ENCODE data around the gene HYI. TPM values are rescaled to one million over a fixed set of nuclear protein-coding genes. Genes with fewer than 3 reads are reported as not detected.

HYI gene
- total RNA-seq, 1 donor from 2014 or later = 47.8 TPM

DNA sequence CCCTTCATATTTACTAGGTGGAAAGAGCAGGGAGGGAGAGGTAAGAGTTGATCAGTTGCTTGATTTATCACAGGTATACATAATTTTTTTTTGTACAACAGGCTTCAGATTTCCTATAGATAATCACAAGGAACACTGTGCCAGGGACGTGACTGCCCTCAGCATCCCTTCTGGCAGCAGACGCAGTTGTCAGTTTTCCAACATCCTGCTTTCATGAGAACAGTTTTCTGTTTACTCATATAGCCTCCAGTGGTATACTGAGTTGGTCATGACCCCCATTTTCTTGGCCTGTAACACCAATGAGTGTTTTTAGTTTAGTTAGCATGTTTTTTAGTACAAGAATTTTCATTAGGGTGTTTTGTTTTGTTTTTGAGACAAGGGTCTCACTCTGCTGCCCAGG lies 39.1 kb upstream of the HYI start:
- H3K27me3 Mint-ChIP-seq (ENCODE audit: unreplicated experiment) = no peaks in the 10 kb centered on the region
- peaks cover 9% of the 10 kb centered on the region for H3K4me1 Mint-ChIP-seq (ENCODE audit: unreplicated experiment)
- H3K27ac Mint-ChIP-seq (ENCODE audit: unreplicated experiment) = no peak overlapping the region
- H3K36me3 Mint-ChIP-seq (ENCODE audit: low read depth, unreplicated experiment) = no peaks in the 10 kb centered on the region
- DNase-seq (ENCODE audit: low spot score) = no peak
- H3K4me3 Mint-ChIP-seq (ENCODE audit: unreplicated experiment) = no peak overlapping the region
- TF ChIP-seq CTCF (IDR thresholded peaks at IDR 0.05; ENCODE audit: unreplicated experiment) = no peak
- H3K9me3 Mint-ChIP-seq (ENCODE audit: unreplicated experiment) = no peaks in the 10 kb centered on the region

GRCh38 chr1:43491061-43491460 lies 37.3 kb upstream of the HYI start:
- no peak overlapping the region for H3K27ac Mint-ChIP-seq (ENCODE audit: unreplicated experiment)
- no peaks in the 10 kb centered on the region for H3K27me3 Mint-ChIP-seq (ENCODE audit: unreplicated experiment)
- H3K36me3 Mint-ChIP-seq (ENCODE audit: low read depth, unreplicated experiment) = no peaks in the 10 kb centered on the region
- no peak for TF ChIP-seq CTCF (IDR thresholded peaks at IDR 0.05; ENCODE audit: unreplicated experiment)
- H3K4me1 Mint-ChIP-seq (ENCODE audit: unreplicated experiment) = peaks cover 9% of the 10 kb centered on the region
- no peak for DNase-seq (ENCODE audit: low spot score)
- H3K4me3 Mint-ChIP-seq (ENCODE audit: unreplicated experiment) = no peak overlapping the region
- H3K9me3 Mint-ChIP-seq (ENCODE audit: unreplicated experiment) = no peaks in the 10 kb centered on the region

GRCh38 chr1:43488165-43488564 lies 34.4 kb upstream of the HYI start:
- Mint-ChIP-seq H3K27ac (ENCODE audit: unreplicated experiment) (no peak overlapping the region), H3K27me3 (ENCODE audit: unreplicated experiment) (peaks cover 3% of the 10 kb centered on the region), H3K36me3 (ENCODE audit: low read depth, unreplicated experiment) (no peaks in the 10 kb centered on the region), H3K9me3 (ENCODE audit: unreplicated experiment) (no peaks in the 10 kb centered on the region), H3K4me1 (ENCODE audit: unreplicated experiment) (no peaks in the 10 kb centered on the region), H3K4me3 (ENCODE audit: unreplicated experiment) (no peak overlapping the region)
- no peak for DNase-seq (ENCODE audit: low spot score)
- no peak for TF ChIP-seq CTCF (IDR thresholded peaks at IDR 0.05; ENCODE audit: unreplicated experiment)

DNA sequence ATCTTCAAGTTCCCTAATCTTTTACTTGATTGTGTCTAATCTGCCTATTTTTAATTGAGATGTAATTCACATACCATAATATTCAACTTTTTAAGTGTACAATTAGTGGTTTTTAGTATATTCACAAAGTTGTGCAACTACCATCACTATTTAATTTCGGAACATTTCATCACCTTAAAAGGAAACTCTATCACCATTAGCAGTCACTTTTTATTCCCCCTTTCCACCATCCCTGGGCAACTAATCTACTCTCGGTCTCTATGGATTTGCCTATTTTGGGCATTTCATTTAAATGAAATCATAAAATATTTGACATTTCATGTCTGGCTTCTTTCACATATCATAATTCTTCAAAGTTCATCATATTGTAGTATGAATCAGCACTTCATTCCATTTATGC lies 30.6 kb upstream of the HYI start:
- Mint-ChIP-seq H3K4me1 (ENCODE audit: unreplicated experiment) (no peaks in the 10 kb centered on the region), H3K27ac (ENCODE audit: unreplicated experiment) (no peak overlapping the region), H3K27me3 (ENCODE audit: unreplicated experiment) (peaks cover 3% of the 10 kb centered on the region), H3K9me3 (ENCODE audit: unreplicated experiment) (no peaks in the 10 kb centered on the region), H3K36me3 (ENCODE audit: low read depth, unreplicated experiment) (no peaks in the 10 kb centered on the region), H3K4me3 (ENCODE audit: unreplicated experiment) (no peak overlapping the region)
- DNase-seq (ENCODE audit: low spot score) = no peak
- TF ChIP-seq CTCF (IDR thresholded peaks at IDR 0.05; ENCODE audit: unreplicated experiment) = no peak

- no peaks in the 10 kb centered on the region for H3K4me1 Mint-ChIP-seq (ENCODE audit: unreplicated experiment)
- H3K36me3 Mint-ChIP-seq (ENCODE audit: low read depth, unreplicated experiment) = no peaks in the 10 kb centered on the region
- TF ChIP-seq CTCF (IDR thresholded peaks at IDR 0.05; ENCODE audit: unreplicated experiment) = no peak
- H3K27ac Mint-ChIP-seq (ENCODE audit: unreplicated experiment) = no peak overlapping the region
- H3K9me3 Mint-ChIP-seq (ENCODE audit: unreplicated experiment) = no peaks in the 10 kb centered on the region
- peaks cover 3% of the 10 kb centered on the region for H3K27me3 Mint-ChIP-seq (ENCODE audit: unreplicated experiment)
- DNase-seq (ENCODE audit: low spot score) = no peak
- H3K4me3 Mint-ChIP-seq (ENCODE audit: unreplicated experiment) = no peak overlapping the region
Measured at GRCh38 chr1:43482215-43482614, 28.5 kb upstream of the HYI start.

Data from endothelial cell (in vitro differentiated cells).